ENCODE measurements around the gene HAUS5.
A peak's percentile ranks its signal among the peaks of the same experiment; 100 is the strongest.

The HAUS5 gene

DNA sequence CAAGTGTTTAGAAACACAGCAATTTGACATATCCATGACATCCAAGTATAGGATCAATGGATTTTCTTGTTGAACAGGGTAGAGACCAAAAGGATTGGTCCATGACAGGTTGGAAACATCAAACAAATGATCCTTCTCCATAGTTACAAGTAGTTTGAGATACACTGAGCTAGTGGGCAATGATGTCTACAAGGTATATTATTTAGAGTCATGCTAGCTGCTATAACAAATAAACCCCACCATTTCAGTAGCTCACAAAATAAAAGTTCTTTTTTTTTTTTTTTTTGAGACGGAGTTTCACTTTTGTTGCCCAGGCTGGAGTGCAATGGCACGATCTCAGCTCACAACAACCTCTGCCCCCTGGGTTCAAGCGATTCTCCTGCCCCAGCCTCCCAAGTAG lies 4.9 kb upstream of the HAUS5 start:
- Histone ChIP-seq H3K4me1 (no peaks in the 10 kb centered on the region), H3K9me3 (ENCODE audit: control insufficient read depth, low read length) (no peaks in the 10 kb centered on the region), H3K4me2 (ENCODE audit: low read length) (no peak overlapping the region), H3K36me3 (ENCODE audit: control insufficient read depth, insufficient read depth, low read length) (no peaks in the 10 kb centered on the region), H3K9ac (no peak overlapping the region), H3K79me2 (no peaks in the 10 kb centered on the region), H3K27me3 (ENCODE audit: control insufficient read depth, insufficient read depth, low read length) (no peaks in the 10 kb centered on the region), H3K27ac (no peak overlapping the region), H3K4me3 (ENCODE audit: low read depth, low read length) (no peak overlapping the region), H2AFZ (no peak overlapping the region)
- TF ChIP-seq, protein P1, sequence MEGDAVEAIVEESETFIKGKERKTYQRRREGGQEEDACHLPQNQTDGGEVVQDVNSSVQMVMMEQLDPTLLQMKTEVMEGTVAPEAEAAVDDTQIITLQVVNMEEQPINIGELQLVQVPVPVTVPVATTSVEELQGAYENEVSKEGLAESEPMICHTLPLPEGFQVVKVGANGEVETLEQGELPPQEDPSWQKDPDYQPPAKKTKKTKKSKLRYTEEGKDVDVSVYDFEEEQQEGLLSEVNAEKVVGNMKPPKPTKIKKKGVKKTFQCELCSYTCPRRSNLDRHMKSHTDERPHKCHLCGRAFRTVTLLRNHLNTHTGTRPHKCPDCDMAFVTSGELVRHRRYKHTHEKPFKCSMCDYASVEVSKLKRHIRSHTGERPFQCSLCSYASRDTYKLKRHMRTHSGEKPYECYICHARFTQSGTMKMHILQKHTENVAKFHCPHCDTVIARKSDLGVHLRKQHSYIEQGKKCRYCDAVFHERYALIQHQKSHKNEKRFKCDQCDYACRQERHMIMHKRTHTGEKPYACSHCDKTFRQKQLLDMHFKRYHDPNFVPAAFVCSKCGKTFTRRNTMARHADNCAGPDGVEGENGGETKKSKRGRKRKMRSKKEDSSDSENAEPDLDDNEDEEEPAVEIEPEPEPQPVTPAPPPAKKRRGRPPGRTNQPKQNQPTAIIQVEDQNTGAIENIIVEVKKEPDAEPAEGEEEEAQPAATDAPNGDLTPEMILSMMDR (IDR thresholded peaks at IDR 0.05): no peak

DNA sequence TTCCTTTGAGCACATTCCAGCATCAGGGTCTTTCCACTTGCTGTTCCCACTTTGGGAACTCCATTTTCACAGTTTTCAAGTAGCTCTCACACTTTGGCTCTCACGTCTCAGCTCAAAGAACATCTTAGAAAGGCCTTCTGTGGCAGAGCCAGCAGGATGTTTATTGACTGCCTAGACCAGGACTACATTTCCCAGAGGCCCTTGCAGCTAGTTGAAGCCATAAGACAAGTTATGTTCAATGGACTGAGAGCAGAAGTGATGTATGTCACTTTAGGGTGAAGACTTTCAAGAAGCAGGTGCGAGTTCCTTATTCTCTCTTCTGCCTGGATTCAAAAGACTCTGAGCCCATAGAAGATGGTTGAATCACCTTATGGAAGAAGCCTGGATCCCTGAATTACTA lies 4.3 kb upstream of the HAUS5 start:
- Histone ChIP-seq H3K27me3 (ENCODE audit: control insufficient read depth, insufficient read depth, low read length) (no peaks in the 10 kb centered on the region), H3K4me1 (no peaks in the 10 kb centered on the region), H3K4me2 (ENCODE audit: low read length) (no peak overlapping the region), H3K4me3 (ENCODE audit: low read depth, low read length) (no peak overlapping the region), H3K9me3 (ENCODE audit: control insufficient read depth, low read length) (no peaks in the 10 kb centered on the region), H2AFZ (no peak overlapping the region), H3K36me3 (ENCODE audit: control insufficient read depth, insufficient read depth, low read length) (no peaks in the 10 kb centered on the region), H3K9ac (no peak overlapping the region), H3K27ac (no peak overlapping the region), H3K79me2 (no peaks in the 10 kb centered on the region)
- TF ChIP-seq, protein P1 (IDR thresholded peaks at IDR 0.05): no peak

DNA sequence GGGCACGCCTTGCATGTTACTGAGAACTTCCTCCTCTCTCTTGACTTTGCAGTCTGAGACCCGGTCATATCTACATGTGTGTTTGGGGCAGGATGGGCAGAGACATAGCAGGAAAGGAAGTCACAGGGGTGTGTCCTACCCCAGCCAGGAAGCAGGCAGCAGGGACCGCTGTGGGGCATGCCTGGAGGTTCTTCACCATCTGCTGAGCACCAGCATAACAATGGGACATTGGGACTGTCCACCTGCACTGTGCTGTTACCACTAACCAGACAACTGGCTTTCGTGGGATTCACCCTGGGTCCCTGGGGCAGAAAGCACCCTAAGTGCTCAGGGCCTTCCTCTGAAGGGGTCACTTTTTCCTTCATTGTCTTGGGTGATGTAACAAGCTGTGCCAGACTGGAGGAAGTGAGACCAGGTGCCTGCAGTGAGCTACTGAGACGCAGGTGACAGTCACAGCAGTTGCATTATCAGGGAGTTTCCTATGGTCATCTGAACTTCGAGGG lies 2.6 kb upstream of the HAUS5 start:
- H2AFZ ChIP-seq: no peak overlapping the region
- H3K4me1 ChIP-seq: no peaks in the 10 kb centered on the region
- H3K4me3 ChIP-seq (ENCODE audit: low read depth, low read length): no peak overlapping the region
- no peak overlapping the region for H3K4me2 ChIP-seq (ENCODE audit: low read length)
- TF ChIP-seq, protein P1 (IDR thresholded peaks at IDR 0.05): no peak
- H3K9me3 ChIP-seq (ENCODE audit: control insufficient read depth, low read length): no peaks in the 10 kb centered on the region
- no peak overlapping the region for H3K9ac ChIP-seq
- no peaks in the 10 kb centered on the region for H3K79me2 ChIP-seq
- H3K27me3 ChIP-seq (ENCODE audit: control insufficient read depth, insufficient read depth, low read length): no peaks in the 10 kb centered on the region
- no peak overlapping the region for H3K27ac ChIP-seq
- no peaks in the 10 kb centered on the region for H3K36me3 ChIP-seq (ENCODE audit: control insufficient read depth, insufficient read depth, low read length)

DNA sequence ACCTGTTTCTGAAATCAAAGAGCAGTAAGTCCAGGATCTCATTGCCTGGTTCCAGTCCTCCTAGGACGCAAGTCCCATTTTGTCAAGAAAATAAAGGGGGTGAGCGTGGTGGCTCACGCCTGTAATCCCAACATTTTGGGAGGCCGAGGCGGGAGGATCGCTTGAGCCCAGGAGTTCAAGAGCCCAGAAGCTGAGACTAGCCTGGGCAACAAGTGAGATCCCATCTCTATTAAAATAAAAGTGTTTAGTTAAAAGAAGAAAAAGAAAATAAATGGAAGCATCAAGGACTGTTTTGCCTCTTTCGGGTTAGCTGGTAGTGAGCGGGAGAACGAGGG lies 344 bp upstream of the HAUS5 start:
- Histone ChIP-seq H3K36me3 (ENCODE audit: control insufficient read depth, insufficient read depth, low read length) (no peaks in the 10 kb centered on the region), H3K27ac (no peak overlapping the region), H3K9ac (no peak overlapping the region)

DNA sequence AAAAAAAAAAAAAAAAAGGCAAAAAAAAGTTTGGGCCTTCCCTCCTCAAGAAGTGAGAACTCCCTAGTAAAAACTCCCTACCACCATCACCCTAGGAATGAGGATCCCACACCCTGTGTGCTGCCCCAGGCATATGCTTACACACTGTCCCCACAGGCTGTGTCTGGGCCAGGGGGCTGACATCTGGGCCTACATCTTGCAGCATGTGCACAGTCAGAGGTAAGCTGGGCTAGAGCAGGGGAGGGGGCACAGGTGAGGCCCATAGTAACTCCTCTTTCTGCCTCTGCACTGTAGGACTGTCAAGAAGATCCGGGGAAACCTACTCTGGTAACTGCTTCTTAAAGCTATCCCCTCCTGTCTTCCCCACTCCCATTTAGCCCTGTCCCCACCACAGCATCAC lies 1.0 kb downstream of the HAUS5 start:
- Histone ChIP-seq H3K4me2 (ENCODE audit: low read length) (no peak overlapping the region), H3K79me2 (no peaks in the 10 kb centered on the region), H3K27ac (no peak overlapping the region), H3K4me1 (no peaks in the 10 kb centered on the region), H2AFZ (no peak overlapping the region), H3K4me3 (ENCODE audit: low read depth, low read length) (no peak overlapping the region), H3K27me3 (ENCODE audit: control insufficient read depth, insufficient read depth, low read length) (no peaks in the 10 kb centered on the region), H3K9me3 (ENCODE audit: control insufficient read depth, low read length) (no peaks in the 10 kb centered on the region), H3K9ac (no peak overlapping the region), H3K36me3 (ENCODE audit: control insufficient read depth, insufficient read depth, low read length) (no peaks in the 10 kb centered on the region)
- TF ChIP-seq, protein P1 (IDR thresholded peaks at IDR 0.05): no peak

More for the DNA sequence above, 344 bp upstream of the HAUS5 start:
- H2AFZ ChIP-seq: peak overlapping the region; percentile 79
- no peaks in the 10 kb centered on the region for H3K9me3 ChIP-seq (ENCODE audit: control insufficient read depth, low read length)
- H3K4me3 ChIP-seq (ENCODE audit: low read depth, low read length): peak overlapping the region; percentile 68
- TF ChIP-seq, protein P1 (IDR thresholded peaks at IDR 0.05): no peak
- H3K79me2 ChIP-seq: no peaks in the 10 kb centered on the region
- peak overlapping the region; percentile 96 for H3K4me2 ChIP-seq (ENCODE audit: low read length)
- no peaks in the 10 kb centered on the region for H3K27me3 ChIP-seq (ENCODE audit: control insufficient read depth, insufficient read depth, low read length)
- H3K4me1 ChIP-seq: no peaks in the 10 kb centered on the region
